HepG2 (cell line): ENCODE measurements around the gene PIGZ. TPM values are rescaled to one million over a fixed set of nuclear protein-coding genes. Genes with fewer than 3 reads are reported as not detected.

Experiments used
- ARNTL ChIP-seq: sonication (generic); formaldehyde crosslinking; IDR thresholded peaks from 2 replicates; pipeline ENCODE4 v1.4.0; 2020; ENCODE audit warnings: mild to moderate bottlenecking, missing genetic modification reagents
- CEBPB ChIP-seq: IDR thresholded peaks from 2 replicates; pipeline ENCODE4 v1.6.1; 2011; ENCODE audit warnings: low read depth, low read length, improper control_type of control experiment, borderline replicate concordance
- CSRNP1 ChIP-seq: sonication (generic); formaldehyde crosslinking; IDR thresholded peaks from 2 replicates; pipeline ENCODE4 v1.8.1; 2023; ENCODE audit warnings: mild to moderate bottlenecking, missing genetic modification reagents
- EEA1 ChIP-seq: sonication (generic); formaldehyde crosslinking; IDR thresholded peaks from 2 replicates; pipeline ENCODE4 v1.5.1; 2020; ENCODE audit warnings: mild to moderate bottlenecking, missing genetic modification reagents, borderline replicate concordance
- FOXM1 ChIP-seq: sonication (generic); formaldehyde crosslinking; IDR thresholded peaks from 2 replicates; pipeline ENCODE4 v1.5.0; 2020; ENCODE audit warnings: missing genetic modification reagents
- HHEX ChIP-seq: IDR thresholded peaks from 2 replicates; pipeline ENCODE4 v1.6.1; 2016; ENCODE audit warnings: control low read depth
- JUN ChIP-seq: sonication (generic); formaldehyde crosslinking; IDR thresholded peaks from 2 replicates; pipeline ENCODE4 v1.4.0; 2020; ENCODE audit warnings: mild to moderate bottlenecking, missing genetic modification reagents
- MAFF ChIP-seq: IDR thresholded peaks from 2 replicates; pipeline ENCODE4 v1.6.1; 2011; ENCODE audit warnings: low read depth, low read length, improper control_type of control experiment
- MATR3 ChIP-seq: sonication (generic); formaldehyde crosslinking; IDR thresholded peaks from 2 replicates; pipeline ENCODE4 v1.4.0; 2020; ENCODE audit warnings: missing genetic modification reagents
- MED8 ChIP-seq: sonication (generic); formaldehyde crosslinking; IDR thresholded peaks from 2 replicates; pipeline ENCODE4 v1.8.1; 2023; ENCODE audit warnings: mild to moderate bottlenecking, missing genetic modification reagents; ENCODE audit not compliant: insufficient replicate concordance
- NCOA1 ChIP-seq: sonication (generic); formaldehyde crosslinking; IDR thresholded peaks from 2 replicates; pipeline ENCODE4 v1.9.0; 2021; ENCODE audit warnings: missing genetic modification reagents
- RFXAP ChIP-seq: sonication (generic); formaldehyde crosslinking; IDR thresholded peaks from 2 replicates; pipeline ENCODE4 v1.4.0; 2020; ENCODE audit warnings: missing genetic modification reagents, borderline replicate concordance
- SCMH1 ChIP-seq: sonication (generic); formaldehyde crosslinking; IDR thresholded peaks from 2 replicates; pipeline ENCODE4 v1.9.0; 2021; ENCODE audit warnings: missing genetic modification reagents, mild to moderate bottlenecking, borderline replicate concordance
- SIN3B ChIP-seq: fragments of 150-350 bp; IDR thresholded peaks from 2 replicates; pipeline ENCODE4 v1.6.1; 2014; ENCODE audit warnings: low read length
- SPEN ChIP-seq: sonication (generic); formaldehyde crosslinking; IDR thresholded peaks from 2 replicates; pipeline ENCODE4 v1.5.1; 2020; ENCODE audit warnings: low read depth, mild to moderate bottlenecking, missing genetic modification reagents
- TP53 ChIP-seq: sonication (generic); formaldehyde crosslinking; conservative IDR thresholded peaks from 2 replicates; pipeline ENCODE4 v1.4.0; 2020; ENCODE audit warnings: missing genetic modification reagents
- YY1 ChIP-seq: IDR thresholded peaks from 2 replicates; pipeline ENCODE4 v1.6.1; 2011; ENCODE audit warnings: low read length, low read depth, moderate library complexity, mild to moderate bottlenecking; ENCODE audit not compliant: insufficient read depth, insufficient replicate concordance
- ZBTB20 ChIP-seq: sonication (generic); formaldehyde crosslinking; IDR thresholded peaks from 2 replicates; pipeline ENCODE4 v1.8.1; 2023; ENCODE audit warnings: missing genetic modification reagents, low read depth, mild to moderate bottlenecking, borderline replicate concordance
- ZFP1 ChIP-seq: IDR thresholded peaks from 2 replicates; pipeline ENCODE4 v1.6.1; 2016
- ZNF138 ChIP-seq: sonication (generic); formaldehyde crosslinking; IDR thresholded peaks from 2 replicates; pipeline ENCODE4 v1.5.0; 2020; ENCODE audit warnings: mild to moderate bottlenecking, low read depth, missing genetic modification reagents
- ZNF317 ChIP-seq: sonication (generic); formaldehyde crosslinking; IDR thresholded peaks from 2 replicates; pipeline ENCODE4 v1.5.0; 2020; ENCODE audit warnings: mild to moderate bottlenecking, missing genetic modification reagents
- ZNF556 ChIP-seq: sonication (generic); formaldehyde crosslinking; IDR thresholded peaks from 2 replicates; pipeline ENCODE4 v1.4.0; 2020; ENCODE audit warnings: mild to moderate bottlenecking, missing genetic modification reagents, borderline replicate concordance
- ZNF577 ChIP-seq: sonication (generic); formaldehyde crosslinking; IDR thresholded peaks from 2 replicates; pipeline ENCODE4 v1.4.0; 2020; ENCODE audit warnings: mild to moderate bottlenecking, low read depth, missing genetic modification reagents, borderline replicate concordance
- ZNF788 ChIP-seq: sonication (generic); formaldehyde crosslinking; IDR thresholded peaks from 2 replicates; pipeline ENCODE4 v1.5.0; 2020; ENCODE audit warnings: mild to moderate bottlenecking, missing genetic modification reagents, borderline replicate concordance
- polyA plus RNA-seq, 8 experiments: library from polyadenylated mRNA; depleted of rRNA in 3 of 8; stranded (reverse) in 7 of 8; unstranded in 1 of 8; fragments of >200 nt; fragmentation: Illumina TruSeq in 4 of 8; extraction: Trizol in 4 of 8; gene quantifications; 2 replicates each; pipeline versions ENCODE4 v1.2.1 to v1.2.3, GENCODE V29; 2011 to 2016; ENCODE audit warnings: low read depth in 4 of 8, missing spikeins in 1 of 8, mixed read lengths in 1 of 8; ENCODE audit not compliant: insufficient read depth in 1 of 8
- total RNA-seq, 5 experiments: library from RNA; depleted of rRNA; stranded (reverse); fragments of >200 nt; fragmentation: Illumina TruSeq; extraction: Trizol; gene quantifications; 2 replicates each; pipeline ENCODE4 v1.2.3, GENCODE V29; 2016; ENCODE audit warnings: low read depth in 1 of 5
- TF ChIP-seq, protein P1 (sequence below): IDR thresholded peaks from 2 replicates; pipeline ENCODE4 v1.6.1; 2016; ENCODE audit warnings: mild to moderate bottlenecking
- TF ChIP-seq, protein P2 (sequence below): IDR thresholded peaks from 2 replicates; pipeline ENCODE4 v1.6.1; 2016; ENCODE audit warnings: control low read depth

Gene PIGZ
- total and polyA plus RNA-seq, 2 of the 13 experiments (the other 11 are each of a cell fraction or from before 2014, with no cell fraction given) = 4.7 to 60.5 TPM

DNA sequence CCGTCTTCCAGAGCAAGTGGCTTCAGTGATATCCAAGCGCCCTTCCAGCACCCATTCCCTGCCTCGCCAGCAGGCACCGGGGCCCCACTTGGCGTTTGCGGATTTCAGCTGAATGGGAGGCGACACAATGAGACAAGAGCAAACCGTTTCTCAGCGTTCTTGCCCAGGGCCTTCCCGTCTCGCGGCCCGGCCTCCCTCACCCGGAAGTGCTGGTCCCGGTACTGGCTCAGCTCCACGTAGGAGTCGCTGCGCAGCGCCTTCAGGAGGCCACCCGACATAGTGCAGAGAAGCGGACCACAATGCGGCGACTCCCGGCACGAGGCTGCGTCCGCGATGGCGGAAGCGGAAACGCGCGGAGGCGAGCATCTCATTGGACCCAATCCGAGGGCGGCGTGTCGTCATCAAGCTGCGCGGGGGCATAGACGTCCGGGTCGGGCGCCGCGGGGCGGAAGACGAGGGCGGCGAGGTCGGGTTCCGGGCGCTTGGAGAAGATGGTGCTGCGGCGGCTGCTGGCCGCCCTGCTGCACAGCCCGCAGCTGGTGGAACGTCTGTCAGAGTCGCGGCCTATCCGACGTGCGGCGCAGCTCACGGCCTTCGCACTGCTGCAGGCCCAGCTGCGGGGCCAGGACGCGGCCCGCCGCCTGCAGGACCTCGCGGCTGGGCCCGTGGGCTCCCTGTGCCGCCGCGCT, 26.3 kb downstream of the PIGZ start, which contains the start of gene NCBP2 (continued):
- TF ChIP-seq CSRNP1 (CRISPR knock-in tag) = peak; percentile 93
- TF ChIP-seq ZNF317 (CRISPR knock-in tag) = peak; percentile 90
- TF ChIP-seq ZNF556 (CRISPR knock-in tag) = peak; percentile 84; the same call in 1 of the 2 replicates
- TF ChIP-seq, protein P1, sequence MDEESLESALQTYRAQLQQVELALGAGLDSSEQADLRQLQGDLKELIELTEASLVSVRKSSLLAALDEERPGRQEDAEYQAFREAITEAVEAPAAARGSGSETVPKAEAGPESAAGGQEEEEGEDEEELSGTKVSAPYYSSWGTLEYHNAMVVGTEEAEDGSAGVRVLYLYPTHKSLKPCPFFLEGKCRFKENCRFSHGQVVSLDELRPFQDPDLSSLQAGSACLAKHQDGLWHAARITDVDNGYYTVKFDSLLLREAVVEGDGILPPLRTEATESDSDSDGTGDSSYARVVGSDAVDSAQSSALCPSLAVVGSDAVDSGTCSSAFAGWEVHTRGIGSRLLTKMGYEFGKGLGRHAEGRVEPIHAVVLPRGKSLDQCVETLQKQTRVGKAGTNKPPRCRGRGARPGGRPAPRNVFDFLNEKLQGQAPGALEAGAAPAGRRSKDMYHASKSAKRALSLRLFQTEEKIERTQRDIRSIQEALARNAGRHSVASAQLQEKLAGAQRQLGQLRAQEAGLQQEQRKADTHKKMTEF (CRISPR knock-in tag) = peak; percentile 96
- no peak for TF ChIP-seq HHEX (CRISPR knock-in tag)
- TF ChIP-seq YY1 = peak; percentile 88
- peak; percentile 92 for TF ChIP-seq SIN3B
- peak; percentile 57; the same call in 1 of the 2 replicates for TF ChIP-seq ZBTB20
- no peak for TF ChIP-seq MAFF
- peak; percentile 62 for TF ChIP-seq ZFP1
- no peak for TF ChIP-seq SCMH1 (CRISPR knock-in tag)
- TF ChIP-seq MATR3 = no peak
- TF ChIP-seq MED8 = peak; percentile 93
- TF ChIP-seq ZNF138 (CRISPR knock-in tag) = 0 out of 2 replicates have a peak, but pooled peaks have one; percentile 80
- 0 out of 2 replicates have a peak, but pooled peaks have one; percentile 51 for TF ChIP-seq NCOA1
- TF ChIP-seq CEBPB = peak; percentile 34; the same call in 1 of the 2 replicates
- TF ChIP-seq, protein P2, sequence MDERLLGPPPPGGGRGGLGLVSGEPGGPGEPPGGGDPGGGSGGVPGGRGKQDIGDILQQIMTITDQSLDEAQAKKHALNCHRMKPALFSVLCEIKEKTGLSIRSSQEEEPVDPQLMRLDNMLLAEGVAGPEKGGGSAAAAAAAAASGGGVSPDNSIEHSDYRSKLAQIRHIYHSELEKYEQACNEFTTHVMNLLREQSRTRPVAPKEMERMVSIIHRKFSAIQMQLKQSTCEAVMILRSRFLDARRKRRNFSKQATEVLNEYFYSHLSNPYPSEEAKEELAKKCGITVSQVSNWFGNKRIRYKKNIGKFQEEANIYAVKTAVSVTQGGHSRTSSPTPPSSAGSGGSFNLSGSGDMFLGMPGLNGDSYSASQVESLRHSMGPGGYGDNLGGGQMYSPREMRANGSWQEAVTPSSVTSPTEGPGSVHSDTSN (CRISPR knock-in tag) = no peak
- TF ChIP-seq ZNF788 (CRISPR knock-in tag) = peak; percentile 43; the same call in 1 of the 2 replicates
- TF ChIP-seq EEA1 (CRISPR knock-in tag) = peak; percentile 78; the same call in 1 of the 2 replicates
- TF ChIP-seq ARNTL = peak; percentile 91; the same call in 1 of the 2 replicates
- 0 out of 2 replicates have a peak, but pooled peaks have one; percentile 58 for TF ChIP-seq JUN (CRISPR knock-in tag)
- TF ChIP-seq TP53 (CRISPR knock-in tag) = no peak
- no peak for TF ChIP-seq ZNF577 (CRISPR knock-in tag)
- peak; percentile 96 for TF ChIP-seq SPEN (CRISPR knock-in tag)
- TF ChIP-seq RFXAP = peak; percentile 91
- no peak for TF ChIP-seq FOXM1
